Smooth muscle cell of the brain vasculature (primary cell): Measurements from ENCODE around the gene MRPL28.
"Not testable (repeated sequence)": the region's sequence is repeated elsewhere in the genome, so short reads cannot be mapped to it uniquely, and the experiment has no call there.

Experiments
- DNase-seq: peaks from one replicate; pipeline ENCODE4 v3.0.0-alpha.2; 2012; ENCODE audit warnings: low read depth, low spot score

MRPL28 gene

DNA sequence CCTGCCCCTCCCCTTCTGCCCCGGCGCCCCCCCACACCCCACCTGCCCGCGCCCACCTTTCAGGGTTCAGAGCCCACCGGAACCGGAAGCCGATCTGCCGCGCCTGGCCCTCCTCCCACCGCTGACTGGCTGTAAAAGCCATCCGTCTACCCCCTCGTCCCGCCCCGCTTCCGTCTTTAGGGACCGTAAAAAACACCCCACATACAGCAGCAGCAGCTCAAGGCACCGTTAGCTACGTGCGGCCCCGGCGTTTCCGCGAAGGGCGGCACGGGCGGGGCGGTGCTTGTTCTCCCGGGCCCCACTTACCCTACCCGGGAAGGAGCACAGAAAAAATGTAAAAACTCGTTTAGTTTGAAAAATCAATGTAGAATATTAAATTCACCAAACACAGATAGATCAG, at the start of gene MRPL28:
Gene MRPL28, minus strand, starts transcription at position 96 of the 400 bp plus-strand sequence. CDS start 320 bp downstream, outside the sequence.
- peak; percentile 86 for DNase-seq

DNA sequence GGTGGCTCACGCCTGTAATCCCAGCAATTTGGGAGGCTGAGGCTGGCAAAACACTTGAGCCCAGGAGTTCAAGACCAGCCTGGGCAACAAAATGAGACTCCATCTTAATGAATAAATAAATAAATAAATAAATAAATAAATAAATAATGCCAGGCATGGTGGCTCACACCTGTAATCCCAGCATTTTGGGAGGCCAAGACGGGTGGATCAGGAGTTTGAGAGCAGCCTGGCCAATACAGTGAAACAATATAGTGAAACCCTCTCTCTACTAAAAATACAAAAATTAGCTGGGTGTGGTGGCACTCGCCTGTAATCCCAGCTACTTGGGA, 44.8 kb upstream of the MRPL28 start:
- DNase-seq, result not testable (repeated sequence)

DNA sequence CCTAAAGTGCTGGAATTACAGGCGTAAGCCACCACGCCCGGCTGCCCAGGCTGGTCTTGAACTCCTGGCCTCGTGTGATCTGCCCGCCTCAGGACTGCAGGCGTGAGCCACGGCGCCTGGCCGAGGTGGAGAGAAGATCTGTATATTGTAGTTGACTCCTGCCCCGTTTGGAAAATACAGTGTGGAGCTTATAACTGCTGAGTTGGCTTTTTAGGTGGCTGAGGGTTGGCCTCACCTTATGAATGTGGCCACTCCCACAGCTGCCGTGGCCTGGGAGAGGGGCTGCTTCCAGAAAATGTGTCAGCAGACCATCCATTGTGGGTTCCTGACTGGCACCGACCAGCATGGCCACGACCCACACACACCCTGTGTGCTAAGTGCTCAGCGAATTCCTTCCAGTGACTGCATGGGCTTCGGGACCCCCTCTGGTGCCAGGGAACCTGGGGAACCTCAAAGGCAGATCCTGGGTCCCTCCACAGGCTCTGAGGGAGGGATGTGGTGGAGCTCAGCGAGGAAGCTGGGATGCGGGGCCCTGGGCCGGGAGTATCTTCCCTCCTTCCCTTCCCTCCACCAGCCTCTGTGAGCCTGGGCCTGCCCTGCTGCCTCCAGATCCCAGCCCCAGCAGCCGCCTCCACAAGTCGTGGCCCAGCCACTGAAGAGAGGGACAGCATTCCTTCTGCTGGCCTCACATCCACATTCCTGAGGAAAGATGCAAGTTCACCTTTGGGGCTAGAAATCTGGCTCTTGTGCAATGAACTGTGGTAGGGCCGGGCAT, 44.2 kb upstream of the MRPL28 start:
- DNase-seq, result no peak

DNA sequence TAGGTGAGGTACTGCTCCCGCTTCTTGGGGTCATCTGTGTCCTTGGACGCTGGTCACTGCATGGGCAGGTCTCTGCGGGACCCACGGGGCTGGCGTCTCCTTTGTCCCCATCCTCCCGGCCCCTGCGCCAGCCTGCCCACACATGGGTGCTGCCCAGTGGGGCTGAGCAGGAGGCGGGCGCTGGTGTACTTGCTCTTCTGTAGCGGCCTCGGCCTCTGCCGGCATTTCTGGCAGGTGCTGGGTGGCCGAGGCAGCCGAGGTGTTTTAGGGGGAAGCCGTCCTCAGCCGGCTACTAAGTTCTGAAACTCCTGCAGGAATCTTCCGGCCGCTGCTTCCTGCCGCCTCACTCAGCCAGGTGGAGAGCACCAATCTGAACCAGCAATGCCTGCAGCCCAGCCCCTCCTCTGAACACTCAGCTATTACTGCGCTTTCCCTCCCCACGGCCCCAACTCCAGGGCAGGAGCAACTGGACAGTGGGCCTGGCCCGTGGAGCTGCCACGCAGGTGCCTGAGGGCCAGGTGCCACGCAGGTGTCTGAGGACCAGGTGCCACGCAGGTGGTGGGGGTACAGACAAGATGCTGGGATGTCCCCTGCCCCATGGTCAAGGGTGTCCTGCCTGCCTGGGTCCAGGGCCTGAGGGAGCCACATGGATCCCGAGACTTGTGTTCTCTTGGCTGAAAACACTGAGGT, 41.4 kb upstream of the MRPL28 start:
- DNase-seq, result no peak

DNA sequence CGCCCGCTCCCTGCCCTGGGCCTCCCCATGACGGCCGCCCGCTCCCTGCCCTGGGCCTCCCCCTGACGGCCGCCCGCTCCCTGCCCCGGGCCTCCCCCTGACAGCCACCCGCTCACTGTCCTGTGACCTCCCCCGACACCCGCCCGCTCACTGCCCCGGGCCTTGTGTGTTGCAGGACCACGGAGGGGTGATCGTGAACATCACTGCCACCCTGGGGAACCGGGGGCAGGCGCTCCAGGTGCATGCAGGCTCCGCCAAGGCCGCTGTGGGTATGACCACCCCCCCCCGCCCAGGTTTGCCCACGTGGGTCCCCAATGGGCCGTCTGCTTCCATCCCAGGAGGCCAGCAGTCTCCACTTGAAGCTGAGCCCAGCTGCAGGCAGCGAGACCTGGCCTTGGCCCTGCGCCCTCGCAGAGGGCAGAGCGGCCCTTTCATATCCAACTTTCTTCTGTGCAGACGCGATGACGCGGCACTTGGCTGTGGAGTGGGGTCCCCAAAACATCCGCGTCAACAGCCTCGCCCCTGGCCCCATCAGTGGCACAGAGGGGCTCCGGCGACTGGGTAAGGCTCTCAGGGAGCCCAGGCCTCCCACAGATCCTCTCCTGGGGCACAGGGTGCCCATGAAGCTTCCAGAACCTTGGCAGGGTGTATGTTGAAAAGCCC, 40.3 kb upstream of the MRPL28 start:
- no peak for DNase-seq

DNA sequence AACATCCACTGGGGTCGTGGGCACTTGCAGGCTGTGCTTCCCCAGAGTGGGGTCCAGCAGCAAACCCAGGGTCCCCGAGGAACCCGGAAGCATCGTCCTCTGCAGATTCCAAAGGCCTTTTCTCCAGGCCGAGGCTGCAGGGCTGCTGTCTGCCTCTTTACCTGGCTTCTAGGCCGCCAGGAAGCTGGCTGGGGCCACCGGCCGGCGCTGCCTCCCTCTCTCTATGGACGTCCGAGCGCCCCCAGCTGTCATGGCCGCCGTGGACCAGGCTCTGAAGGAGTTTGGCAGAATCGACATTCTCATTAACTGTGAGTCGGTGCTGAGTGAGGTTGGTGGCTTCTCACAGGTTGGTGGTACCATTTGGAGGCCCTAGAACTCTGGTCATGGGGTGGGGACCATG, 36.9 kb upstream of the MRPL28 start:
- DNase-seq, result no peak

DNA sequence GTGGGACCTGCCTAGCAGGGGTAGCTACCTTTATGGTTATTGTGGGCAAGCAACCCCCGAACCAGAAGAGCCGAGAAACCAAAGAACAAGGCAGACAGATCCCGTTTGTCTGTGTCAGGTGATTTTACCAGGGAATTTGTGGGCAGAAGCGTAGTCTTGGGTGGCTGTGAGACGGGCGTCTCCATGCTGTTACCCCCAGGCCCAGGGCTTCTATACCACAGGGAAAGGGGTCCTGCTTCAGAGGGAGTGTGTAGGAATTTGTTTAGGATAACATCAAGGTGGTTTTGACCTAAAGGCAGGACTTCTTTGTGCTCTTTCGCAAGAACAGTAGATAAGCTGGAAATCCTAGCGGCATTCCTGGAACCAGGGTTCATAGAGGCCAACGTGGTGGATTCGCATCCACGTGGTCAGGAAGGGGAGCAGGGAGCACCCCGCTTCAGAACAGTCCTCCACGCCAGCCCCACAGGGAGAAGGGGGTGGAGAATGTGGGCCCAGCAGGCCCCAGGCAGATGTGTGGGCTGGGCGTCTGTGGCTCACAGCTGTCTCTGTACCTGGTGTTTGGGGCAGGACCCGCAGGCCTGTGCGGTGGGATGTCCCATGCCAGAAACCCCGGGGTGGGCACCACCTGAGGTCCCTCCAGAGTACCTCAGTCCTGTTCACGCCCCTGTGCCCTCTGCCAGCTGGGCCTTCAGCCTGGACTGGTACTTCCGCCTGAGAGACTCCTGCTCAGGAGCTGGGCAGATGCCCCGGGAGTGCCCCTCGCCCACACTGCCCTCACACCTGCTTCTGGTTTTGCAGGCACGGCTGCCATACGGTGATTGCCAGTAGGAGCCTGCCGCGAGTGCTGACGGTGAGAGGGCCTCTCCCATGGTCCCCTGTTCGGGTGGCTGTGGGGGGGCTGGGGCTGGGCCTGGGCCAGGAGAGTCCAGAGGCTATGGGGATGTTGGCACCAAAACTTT, 35.5 kb upstream of the MRPL28 start:
- no peak for DNase-seq

DNA sequence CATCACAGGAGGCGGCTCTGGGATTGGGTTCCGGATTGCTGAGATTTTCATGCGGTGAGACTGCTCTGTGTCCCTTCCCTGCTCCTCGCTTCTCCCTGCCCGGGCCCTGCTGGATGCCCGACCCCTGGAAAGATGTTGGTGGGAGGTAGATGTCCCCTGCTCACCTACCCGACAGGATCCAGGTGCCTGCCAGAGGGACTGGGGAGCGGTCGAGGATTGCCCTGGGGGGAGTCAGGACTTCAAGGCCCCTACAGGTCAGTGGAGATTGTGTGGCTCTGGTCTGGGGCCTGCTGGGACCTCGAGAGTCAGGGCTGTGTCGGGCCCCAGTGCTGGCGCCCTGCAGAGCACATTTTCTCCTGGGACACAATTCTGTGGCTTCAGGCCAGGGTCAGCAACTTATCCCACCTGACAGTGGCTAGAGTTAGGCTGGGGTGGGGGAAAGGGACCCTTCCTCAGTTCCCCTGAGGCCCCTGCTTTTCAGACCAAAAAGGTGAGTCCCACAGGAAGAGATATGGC, 34.7 kb upstream of the MRPL28 start:
- no peak for DNase-seq

DNA sequence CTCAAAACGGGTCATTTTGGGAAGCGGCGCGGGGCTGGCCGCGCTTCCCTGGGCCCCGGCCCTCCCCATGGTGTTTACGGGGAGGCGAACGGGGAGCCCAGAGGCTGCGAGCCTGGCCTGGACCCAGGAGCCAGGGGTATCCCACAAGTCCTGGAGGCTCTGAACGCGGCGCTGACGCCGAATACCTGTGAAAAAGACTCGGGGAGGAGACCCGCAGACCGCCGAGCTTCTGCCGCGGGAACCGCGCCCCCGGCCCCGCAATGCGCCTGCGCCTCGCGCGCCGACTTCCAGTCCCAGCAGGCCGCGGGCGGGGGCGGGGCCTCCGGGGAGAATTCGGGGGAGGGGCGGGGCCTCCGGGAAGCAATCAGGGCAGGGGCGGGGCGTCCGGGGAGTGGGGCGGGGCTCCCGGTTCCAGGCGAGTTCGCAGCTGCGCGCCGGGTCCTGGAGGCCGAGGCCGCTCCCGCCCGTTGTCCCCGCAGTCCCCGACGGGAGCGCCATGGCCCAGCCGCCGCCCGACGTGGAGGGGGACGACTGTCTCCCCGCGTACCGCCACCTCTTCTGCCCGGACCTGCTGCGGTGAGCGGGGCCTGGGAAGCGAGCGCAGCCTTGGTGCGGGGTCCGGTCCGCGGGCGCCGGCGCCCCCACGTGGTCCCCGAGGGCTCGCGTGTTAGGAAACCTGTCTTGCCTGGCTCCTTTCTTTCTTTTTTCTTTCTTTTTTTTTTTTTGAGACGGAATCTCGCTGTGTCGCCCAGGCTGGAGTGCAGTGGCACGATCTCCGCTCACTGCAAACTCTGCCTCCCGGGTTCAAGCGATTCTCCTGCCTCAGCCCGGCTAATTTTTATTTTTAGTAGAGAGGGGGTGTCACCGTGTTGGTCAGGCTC, 31.4 kb upstream of the MRPL28 start, which contains the start of gene DECR2:
Gene DECR2, plus strand, starts transcription at position 418 of the 881 bp plus-strand sequence. Its CDS starts 79 bp downstream, at position 497.
- peak; percentile 74 for DNase-seq

DNA sequence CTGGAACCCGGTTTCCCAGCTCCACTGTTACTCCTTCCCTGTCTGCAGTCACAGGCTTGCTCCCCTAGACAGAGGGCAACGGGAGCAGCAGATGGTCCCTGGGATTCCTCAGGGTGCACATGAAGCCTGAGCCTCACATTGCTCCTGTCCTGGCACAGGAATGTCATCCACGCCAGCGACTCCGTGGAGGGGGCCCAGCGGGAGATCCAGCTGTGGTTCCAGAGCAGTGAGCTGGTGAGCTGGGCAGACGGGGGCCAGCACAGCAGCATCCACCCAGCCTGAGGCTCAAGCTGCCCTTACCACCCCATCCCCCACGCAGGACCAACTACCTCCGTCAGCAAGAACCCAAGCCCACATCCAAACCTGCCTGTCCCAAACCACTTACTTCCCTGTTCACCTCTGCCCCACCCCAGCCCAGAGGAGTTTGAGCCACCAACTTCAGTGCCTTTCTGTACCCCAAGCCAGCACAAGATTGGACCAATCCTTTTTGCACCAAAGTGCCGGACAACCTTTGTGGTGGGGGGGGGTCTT, 29.8 kb upstream of the MRPL28 start:
- DNase-seq, result no peak

DNA sequence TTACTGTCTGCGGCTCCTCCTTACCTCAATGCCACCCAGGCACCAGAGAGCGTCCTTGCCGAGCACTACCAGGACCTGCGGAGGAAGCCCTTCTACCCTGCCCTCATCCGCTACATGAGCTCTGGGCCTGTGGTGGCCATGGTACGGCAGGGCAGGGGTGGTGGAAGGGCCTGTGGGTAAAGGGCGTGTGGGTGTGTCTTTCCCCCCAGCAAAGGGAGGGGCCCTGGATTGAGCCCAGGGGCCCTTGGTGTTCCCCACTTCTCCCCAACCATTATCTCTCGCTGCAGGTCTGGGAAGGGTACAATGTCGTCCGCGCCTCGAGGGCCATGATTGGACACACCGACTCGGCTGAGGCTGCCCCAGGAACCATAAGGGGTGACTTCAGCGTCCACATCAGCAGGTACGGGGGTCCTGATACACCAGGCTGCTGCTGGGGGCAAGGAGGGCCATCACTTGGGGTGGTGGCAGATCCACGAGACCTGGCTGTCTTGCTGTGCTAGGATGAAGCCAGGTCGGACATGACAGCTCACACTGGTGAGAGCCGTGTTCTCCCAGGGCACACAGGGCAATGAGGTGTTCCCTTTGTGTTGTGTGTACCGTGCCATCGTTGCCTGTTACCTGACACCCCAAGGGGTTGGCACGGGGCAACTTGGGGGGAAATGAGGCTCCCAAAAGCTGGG, 29.1 kb upstream of the MRPL28 start:
- DNase-seq, result no peak

DNA sequence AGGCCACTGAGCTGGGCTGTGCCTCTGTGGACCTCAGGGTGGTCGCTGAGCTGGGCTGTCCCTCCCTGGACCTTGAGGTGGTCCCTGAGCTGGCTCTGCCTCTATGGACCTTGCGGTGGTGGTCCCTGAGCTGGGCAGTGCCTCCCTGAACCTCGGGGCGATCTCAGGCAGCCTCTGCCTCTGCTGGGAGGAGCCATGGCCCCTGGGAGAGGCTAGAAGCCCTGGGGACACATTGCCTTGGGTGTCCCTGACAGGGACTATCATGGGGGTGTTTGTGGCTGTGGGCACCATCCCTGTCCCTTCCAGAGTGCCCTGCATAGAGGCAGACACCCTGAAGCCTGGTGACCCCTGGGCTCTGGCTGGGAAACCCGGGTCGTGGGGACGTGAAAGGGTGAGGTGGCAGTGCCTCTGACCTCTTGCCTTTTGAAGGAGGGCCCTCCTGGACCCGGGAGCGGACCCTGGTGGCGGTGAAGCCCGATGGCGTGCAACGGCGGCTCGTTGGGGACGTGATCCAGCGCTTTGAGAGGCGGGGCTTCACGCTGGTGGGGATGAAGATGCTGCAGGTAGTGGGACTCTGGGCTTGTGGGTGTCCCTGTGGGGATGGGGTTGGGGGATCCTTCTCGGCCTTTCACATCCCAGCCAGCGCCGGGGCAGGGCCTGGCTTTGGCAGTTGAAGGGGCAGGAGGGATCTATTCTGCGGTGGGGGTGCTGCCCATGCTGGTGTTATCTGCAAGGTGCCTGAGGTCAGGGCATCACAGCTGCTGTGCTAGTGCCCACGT, 28.4 kb upstream of the MRPL28 start:
- DNase-seq, result no peak

DNA sequence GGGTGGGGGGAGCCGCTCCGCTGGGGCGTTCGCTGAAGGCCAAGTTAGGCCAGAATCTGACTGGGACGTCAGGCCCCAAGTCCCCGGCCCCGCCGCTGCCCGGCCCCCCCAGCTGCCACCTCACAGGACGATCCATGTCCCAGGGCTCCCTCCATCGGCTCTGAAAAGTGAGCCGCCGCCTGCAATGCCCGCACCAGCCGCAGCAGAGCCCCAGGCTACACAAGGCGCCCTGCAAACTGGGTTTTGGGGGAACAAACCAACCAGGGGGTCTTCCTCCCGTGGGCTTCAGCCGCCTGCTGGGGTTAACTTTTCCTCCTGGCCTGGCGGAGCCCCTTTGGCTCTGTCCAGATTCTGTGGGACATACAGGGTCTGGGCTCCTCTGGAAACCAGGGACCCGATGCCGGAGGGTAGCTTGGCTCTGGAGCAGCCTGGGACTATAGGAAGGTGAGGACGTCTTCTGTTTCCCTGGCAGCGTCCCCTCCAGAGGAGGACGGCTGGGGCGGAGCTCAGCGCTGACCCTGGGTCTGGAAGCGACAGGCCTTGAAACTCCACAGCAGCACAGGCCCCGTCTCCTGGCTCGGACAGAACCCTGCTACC, 27.5 kb upstream of the MRPL28 start:
- DNase-seq, result no peak

DNA sequence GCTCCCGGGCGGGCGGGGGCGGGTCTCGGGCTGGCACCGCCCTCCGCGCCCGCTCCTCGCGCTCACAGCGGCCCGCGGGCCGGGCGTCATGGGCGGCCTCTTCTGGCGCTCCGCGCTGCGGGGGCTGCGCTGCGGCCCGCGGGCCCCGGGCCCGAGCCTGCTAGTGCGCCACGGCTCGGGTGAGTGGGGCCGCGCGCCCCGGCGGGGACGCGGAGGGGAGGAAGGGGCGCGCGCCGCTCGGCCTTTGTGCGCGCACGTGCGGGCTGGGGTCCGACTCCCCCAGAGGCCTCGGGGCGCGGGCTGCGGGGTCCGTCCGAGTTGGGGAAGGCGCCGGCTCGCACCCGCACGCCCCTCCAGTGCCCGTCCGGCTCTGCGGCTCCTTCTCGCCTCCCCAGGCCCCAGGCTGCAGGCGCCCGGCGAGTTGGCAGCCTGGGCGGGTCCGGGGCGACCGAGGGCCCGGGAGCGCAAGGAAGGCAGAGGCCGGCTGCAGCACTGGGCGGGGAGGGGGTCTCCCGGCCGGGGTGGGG, 26.9 kb upstream of the MRPL28 start, which contains the start of gene NME4:
Gene NME4, plus strand, starts transcription at position 65 of the 527 bp plus-strand sequence. Its CDS starts 24 bp downstream, at position 89.
- no peak for DNase-seq

DNA sequence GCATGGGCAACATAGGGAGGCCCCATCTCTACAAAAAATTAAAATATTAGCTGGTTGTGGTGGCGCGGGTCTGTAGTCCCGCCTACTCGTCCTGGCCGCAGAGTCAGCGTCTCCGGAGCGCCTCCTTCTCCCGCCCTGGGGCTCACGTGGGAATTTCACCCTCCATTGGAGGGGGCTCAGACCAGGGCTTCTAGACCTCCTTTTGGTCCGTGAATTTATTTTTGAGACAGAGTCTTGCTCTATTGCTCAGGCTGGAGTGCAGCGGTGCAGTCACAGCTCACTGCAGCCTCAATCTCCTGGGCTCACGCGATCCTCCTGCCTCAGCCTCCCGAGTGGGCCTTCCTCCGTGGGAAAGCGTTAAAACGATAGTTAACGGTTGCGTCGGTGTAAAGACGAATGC, 26.3 kb upstream of the MRPL28 start:
- DNase-seq, result no peak

DNA sequence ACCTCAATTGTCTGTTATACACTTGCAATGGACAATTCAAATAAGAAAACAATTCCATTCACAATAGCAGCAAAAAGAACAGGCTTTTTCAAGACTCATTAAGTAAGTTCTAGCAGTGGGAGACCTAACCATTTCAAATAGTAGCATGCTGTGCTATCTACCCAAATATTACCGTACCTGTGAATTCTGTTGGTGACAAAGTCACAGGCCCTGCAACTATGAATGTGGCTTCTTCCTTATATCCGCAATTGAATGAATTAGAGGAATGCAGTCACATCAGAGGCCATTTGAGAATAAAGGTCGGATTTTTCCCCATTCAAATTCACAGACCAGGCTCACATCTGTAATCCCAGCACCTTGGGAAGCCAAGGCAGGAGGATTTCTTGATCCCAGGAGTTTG, 25.9 kb upstream of the MRPL28 start:
- no peak for DNase-seq

DNA sequence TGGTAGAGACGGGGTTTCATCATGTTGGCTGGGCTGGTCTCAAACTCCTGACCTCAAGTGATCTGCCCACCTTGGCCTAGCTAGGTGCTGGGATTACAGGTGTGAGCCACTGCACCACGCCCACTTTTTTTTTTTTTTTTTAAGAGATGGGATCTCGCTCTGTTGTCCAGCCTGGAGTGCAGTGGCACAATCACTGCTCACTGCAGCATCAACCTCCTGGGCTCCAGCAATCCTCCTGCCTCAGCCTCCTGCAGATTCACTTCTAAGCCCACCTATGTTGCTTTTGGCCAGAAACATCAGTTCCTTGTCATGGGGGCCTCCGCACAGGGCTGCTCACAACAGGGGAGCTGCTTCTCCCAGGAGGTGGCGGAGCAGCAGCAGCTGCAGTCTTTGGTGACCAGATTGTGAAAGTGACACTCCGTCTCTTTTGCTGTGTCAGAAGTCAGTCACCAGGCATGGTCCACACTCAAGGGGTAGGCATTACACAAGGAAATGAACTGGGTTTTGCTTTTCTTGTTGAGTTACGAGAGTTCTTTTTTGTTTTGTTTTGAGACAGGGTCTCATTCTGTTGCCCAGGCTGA, 22.2 kb upstream of the MRPL28 start:
- DNase-seq, result no peak
